ENCODE data around the gene GCGR.

The GCGR gene

DNA sequence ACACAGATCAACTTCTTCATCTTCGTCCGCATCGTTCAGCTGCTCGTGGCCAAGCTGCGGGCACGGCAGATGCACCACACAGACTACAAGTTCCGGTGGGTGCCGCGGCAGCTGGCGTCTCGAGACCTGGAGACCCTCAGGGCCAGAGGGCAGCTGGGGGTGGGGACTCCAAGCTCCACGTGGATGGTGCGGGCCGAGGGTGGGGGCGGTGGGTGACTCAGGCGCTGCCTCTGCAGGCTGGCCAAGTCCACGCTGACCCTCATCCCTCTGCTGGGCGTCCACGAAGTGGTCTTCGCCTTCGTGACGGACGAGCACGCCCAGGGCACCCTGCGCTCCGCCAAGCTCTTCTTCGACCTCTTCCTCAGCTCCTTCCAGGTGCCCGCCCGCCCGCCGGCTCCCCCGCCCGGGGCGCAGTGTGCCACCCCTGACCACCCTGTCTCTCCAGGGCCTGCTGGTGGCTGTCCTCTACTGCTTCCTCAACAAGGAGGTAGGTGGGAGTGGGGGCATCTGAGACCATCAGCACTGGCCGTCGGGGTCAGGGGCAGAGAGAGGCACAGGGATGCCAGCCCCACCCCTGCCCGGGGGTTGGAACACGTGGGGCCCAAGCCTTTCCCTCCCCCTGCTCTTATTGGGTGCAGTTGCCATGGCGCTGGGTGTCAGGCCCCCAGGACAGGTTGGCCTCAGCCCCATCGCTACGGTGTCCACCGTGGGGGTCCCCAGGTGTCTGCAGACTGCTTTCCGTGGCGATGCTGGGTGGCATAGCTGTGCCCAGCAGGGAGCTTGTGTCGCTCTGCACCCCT, 8.8 kb downstream of the GCGR start:
- no peak for DNase-seq

DNA sequence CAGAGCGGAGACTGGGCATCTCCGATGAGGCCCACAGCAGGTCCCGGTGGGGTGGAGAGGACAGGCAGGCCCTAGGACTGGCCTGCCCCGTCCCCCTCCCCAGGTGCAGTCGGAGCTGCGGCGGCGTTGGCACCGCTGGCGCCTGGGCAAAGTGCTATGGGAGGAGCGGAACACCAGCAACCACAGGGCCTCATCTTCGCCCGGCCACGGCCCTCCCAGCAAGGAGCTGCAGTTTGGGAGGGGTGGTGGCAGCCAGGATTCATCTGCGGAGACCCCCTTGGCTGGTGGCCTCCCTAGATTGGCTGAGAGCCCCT, 9.4 kb downstream of the GCGR start:
- DNase-seq, result no peak

DNA sequence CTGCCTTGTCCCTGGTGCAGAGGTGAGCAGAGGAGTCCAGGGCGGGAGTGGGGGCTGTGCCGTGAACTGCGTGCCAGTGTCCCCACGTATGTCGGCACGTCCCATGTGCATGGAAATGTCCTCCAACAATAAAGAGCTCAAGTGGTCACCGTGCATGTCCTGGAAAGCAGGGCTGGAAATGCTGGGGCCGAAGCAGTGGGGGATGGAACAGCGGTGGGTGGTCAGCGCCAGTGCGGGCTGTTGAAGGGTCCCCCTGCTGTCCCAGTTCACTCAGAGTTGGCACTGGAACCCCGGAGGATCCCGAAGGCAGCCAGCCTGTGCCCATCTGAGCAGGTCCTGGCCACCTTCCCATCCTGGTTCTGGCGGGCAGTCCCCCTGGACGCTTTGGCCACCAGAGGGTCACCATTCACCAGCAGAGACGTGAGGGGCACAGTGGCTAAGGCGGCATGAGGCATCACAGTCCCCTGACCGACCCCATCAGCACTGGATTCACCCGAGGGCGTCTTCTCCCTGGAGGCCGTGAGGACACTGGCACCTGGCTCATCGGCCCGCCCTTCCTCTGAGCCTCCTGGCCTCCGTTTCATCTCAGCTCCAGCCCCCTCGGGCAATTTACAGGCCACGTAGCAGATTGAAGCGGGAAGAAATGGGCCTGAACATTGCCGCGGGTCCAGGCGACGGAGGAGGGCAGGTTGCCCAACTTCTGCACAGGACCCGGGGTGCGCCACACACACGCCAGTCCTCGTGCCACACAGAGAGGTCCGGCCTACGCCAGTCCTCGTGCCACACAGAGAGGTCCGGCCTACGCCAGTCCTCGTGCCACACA, 10.1 kb downstream of the GCGR start:
- no peak for DNase-seq

DNA sequence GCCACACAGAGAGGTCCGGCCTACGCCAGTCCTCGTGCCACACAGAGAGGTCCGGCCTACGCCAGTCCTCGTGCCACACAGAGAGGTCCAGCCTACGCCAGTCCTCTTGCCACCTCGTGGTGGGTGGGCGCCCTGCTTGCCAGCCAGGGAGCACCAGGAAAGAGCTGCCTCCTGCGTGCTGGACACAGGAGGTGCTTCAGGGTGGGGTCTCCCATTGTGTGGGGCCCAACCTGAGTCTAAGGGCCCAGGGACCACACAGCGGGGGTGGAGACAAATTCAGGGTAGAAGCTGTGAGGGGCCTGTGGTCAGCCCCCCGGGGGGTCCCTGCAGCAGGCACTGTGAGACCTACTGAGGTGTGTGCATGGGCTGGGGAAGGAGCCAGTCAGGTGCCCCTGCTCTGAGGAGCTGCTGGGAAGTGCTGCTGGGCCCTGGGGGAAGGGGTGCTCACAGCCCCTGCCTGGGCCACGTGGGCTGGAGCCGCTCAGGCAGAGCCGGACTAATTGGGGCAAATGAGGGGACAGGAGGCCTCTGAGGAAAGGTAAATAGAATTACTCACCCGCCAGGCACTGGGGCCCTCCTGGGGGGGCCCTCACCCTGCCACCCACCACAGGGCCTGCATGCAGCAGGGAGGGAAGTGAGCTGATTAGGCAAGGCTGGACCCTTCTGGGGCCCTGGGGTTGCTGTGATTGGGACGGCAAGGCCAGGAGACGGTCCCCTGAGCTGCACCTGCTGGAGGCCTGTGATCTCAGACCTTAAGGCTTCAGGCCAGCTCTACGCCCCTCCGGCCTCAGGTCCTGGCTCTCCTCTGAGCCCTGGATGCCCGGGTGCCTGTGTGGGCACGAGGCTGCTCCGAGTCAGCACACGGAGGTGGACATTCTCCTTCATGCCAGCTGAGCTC, 11.0 kb downstream of the GCGR start:
- DNase-seq, result peak; percentile 78 to 91

DNA sequence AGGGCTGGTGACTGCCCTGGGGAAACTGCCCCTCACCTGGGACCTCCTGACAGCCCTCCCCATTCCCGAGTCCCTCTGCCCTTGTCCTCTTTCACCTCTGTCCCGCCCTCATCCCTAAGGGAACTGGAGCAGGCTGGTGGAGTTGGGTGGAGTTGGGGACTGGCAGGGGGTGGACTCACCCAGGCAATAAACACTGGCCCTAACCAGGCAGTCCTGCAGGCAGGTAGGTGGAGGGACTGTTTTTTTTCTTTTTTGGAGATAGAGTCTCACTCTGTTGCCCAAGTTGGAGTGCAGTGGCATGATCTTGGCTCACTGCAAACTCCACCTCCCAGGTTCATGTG, 11.7 kb downstream of the GCGR start:
- DNase-seq, result no peak

DNA sequence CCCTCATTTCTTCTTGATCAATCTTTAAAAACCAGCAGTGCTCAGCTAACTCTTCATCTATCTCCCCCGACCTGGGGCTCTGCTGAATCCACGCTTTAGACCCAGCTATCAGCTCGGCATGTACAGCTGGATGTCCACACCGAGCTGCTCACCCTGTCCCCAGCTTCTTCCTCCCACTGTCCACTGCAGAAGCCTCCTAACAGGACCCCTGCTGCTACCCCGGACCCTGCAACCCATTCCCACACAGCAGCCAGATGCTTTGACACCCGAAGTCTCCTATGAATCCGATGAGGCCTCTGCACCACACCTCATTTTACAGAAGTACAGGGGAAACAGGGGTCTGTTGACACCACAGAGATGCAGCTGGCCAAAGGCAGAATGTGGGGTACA, 13.8 kb downstream of the GCGR start:
- no peak for DNase-seq

DNA sequence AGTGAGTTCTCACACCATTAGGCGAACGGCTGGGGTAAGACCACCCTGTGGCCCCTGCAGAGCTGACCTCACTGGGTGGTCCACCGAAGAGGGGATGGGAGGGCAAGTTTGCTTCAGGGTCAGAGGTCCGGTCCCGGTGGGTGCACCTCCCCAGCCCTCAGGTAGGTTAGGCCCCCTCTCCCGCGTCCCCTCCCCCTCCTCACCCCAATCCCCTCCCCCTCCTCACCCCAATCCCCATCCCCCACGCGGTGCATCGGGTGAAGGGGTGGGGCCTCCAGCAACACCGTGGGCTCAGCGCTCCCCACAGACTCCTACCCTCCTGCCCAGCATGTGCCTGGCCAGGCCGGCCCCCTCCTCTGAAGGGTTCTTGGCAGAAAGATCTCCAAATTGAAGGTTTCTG, 15.8 kb downstream of the GCGR start:
- DNase-seq, result no peak

DNA sequence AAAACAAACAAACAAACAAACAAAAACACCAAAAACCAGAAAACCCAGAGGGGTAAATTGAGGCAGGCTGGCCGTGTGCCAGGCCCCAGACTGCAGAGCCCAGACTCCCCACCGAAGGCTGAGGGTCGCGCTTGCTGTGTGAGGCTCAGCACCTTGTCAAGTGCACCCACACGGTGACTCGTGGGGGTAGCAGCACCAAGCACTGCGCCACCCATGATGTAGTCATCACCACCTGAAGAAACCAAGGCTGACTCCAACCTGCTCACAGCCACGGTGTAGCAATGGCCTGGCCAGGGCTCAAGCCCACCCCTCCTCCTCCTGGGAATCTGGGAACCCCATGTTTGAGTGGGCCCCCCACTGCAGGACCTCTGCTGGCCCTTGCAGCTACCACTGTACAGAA, 17.2 kb downstream of the GCGR start:
- DNase-seq, result no peak

DNA sequence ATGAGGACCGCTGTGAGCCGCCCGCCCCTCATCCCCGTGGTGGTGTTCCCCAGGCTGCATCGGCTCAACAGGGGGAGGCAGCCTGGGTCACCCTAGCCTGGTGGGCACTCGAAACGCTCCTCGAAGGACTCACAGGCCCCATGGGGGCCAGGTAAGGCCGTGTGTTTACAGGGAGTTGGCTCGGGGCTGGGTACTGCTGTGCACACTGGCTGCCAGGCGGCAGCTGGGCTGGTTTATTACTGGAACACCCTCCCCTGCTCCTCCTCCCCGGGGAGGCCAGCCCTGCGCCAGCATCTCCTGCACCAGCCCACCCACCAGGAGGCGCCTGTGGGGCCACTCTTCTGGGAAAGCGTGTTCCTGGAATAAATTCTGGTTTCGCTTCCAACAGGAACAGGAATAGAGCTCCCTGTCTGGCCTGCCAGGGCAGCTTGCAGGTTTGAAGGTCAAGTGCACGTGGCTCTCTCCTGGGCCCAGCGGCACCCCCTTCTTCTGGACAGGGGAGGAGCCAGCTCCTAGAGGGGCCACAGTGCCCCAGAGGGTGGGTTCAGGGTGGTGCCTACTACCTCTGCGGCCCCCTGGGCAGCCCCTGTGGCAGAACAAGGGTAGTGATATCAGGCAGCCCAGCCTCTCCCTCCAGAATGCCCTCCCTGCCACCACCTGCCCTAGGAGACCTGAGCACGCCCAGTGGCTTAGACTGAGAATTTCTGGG, 17.8 kb downstream of the GCGR start:
- DNase-seq, result peak; percentile 94 to 97

DNA sequence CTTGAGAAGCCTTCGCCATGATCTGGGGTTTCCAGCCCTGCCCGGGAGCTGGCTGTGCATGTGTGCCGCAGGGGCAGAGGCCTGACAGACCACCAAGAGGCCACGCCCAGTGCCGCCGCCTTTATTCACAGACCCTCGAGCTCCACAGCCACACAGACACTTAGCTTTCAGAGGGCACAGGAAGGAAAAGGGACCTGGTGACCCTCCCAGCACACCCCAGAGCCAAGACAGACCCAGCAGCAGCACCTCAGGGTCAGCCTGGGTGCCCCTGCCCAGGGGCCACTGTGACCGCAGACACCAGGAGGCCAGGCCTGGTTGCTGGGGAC, 18.3 kb downstream of the GCGR start:
- no peak for DNase-seq

DNA sequence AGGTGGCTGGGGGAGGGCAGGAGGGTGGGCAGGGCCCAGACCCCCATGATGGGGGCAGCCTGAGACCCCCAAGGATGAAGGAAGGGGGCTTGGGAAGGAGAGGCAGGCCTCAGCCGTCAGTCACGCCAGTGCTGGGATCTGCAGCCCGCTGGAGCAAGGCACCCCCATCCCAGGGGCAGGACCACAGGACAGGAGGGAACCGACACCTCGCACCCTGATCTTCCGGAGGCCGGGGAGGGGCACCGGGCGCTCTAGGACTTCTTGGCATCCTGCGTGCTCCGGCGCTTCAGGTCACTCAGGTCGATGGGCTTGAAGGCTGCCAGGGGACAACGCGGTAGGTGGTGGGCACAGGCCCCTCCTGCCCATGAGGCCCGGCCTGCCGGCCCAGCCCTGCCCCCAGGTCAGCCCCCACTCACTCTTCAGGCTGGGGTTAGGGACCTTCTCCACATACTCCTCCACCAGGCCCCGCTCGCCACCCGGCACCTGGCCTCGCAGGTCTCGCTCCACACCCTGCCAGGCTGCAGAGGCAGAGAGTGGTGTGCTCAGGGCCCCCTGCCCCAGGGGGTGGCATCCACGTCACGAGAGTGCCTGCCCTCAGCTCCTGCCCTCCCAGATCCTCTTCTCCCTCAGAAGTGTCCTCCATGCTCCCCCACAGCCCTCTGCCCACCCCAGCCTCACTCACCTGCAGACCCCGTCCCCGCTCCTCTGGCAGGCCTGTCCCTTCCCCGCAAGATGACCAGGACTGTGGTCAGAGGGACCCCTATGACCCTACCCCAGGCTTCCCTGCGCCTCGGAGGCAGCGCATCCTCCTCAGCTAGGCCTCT, 19.3 kb downstream of the GCGR start:
- no peak for DNase-seq

DNA sequence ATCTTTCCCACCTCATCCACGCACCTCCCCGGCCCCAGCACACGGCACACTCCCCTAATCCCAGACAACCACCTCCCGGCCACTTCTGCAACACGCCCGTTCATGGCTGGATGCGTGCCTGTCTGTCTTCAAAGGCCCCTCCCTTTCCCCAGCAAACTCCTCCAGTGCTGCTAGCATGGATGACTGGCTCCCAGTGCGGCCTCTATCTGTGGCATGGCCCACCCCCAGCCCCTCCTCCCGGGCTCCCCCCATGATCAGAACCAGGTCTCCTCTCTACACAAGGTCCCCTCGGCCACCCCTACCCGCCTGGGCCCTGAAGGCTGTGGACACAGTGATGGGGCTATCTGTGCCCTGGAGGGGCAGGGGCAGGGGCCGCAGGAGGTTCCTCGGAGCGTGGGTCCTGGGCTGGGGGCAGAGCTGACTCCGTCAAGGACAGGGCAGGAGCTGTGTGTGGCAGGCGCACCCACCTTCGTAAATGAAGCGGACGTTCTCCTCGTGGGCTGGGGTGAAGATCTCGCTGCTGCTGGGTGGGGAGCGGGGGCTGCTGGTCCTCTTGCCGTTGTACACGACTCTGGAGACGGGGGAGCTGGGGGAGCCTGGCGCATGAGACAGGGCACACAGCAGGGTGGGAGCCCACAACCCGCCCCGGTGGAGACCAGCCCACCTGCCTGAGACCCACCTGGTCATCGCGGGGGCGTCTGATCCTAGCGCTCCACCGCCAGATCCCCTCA, 20.0 kb downstream of the GCGR start:
- DNase-seq, result no peak

DNA sequence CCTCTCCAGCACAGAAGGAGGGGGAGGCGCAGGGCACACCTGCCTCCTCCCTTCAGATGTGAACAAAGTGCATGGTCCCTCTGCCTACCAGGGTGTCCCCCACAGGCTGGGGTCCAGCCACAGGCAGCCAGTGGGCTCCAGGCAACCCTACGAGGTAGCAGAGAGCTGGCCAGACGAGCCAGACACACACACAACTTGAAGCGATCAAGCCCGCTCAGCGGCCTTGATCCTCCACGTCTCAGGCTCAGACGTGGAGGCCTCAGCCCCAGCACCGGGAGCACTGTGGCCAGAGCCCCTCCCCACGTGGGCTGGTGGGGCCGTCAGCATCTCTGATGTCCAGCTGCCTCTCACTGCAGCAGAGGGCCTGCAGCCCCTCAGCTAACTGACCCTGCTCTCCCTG, 20.6 kb downstream of the GCGR start:
- no peak for DNase-seq

DNA sequence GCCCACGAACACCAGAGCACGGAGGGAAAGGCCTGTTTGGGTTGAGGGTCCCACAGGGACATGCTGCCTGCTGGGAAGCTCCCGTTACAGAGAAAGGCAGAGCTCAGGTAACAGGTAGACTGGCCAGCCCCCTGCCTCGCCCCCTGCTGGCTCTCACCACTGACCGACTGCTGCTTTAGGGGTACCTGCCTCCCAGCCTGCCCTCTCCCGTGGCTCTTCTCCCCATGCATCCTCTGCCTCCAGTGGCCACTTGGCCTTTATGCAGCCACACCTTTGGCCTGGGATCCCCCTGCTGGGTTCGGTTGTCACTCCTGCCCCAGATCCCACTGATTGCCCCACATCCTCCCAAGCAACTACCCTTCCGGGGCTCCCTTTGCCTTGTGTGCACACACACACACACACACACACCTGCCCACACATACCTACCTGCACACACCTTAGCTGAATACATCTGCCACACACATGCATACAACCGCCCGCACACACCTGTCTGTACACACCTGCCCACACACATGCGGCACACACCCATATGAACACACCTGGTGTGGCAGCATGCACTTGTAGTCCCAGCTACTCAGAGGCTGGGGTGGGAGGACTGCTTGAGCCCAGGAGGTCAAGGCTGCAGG, 22.0 kb downstream of the GCGR start:
- no peak for DNase-seq

DNA sequence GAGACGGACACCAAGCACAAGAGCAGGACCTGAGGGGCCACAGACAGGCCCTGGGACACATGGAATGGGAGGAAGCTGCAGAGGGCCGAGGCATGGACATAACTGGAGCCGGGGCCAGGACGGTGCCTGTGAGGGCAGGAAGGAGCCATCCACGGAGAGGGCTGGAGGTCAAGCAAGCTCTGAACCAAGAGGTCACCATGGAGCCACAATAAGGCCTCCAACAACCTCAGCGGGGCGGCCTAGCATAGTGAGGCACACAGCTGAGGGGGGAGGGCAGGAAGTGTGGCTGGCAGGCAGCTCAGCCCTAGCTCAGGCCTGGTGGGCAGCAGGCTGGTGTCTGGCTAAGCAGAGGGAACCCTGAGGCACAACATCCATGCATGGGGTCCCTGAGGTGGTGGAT, 24.7 kb downstream of the GCGR start:
- DNase-seq, result no peak

DNA sequence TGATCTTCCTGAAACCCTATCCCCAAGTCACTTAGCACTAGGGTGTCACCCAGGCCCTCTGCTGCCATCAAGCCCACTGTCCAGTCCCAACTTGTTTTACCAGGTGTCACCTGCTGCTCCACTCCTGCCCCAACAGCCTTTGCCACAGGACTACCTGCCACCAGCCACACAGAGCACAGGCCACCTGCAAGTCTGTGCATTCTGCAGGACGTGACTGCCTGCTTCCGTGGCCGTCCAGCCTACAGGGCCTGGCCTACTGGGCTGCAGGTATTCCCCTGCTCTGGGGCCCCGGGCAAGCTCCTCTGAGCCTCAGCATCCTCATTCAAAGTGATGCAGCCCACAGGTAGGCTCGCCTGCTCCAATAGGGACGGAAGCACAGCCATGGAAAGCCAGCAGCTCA, 25.9 kb downstream of the GCGR start:
- no peak for DNase-seq

DNA sequence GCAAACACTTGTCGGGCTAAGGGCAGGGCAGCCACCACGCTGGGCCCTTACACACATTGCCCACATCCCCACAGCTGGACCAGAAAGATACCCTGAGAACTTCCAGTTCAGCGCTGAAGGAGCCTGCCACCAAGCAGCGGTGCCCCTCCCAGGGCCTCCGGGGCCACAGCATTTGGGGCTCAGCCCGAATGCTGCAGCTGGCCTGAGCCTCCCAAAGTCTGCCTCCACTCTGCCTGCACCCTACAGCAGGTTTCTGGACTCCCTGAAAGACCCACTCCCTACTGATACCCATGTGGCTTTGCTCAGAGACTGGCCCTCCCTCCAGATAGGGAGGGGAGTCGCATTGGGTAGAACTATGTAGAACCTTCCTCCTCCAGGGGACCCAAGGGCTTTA, 27.6 kb downstream of the GCGR start:
- DNase-seq, result no peak

DNA sequence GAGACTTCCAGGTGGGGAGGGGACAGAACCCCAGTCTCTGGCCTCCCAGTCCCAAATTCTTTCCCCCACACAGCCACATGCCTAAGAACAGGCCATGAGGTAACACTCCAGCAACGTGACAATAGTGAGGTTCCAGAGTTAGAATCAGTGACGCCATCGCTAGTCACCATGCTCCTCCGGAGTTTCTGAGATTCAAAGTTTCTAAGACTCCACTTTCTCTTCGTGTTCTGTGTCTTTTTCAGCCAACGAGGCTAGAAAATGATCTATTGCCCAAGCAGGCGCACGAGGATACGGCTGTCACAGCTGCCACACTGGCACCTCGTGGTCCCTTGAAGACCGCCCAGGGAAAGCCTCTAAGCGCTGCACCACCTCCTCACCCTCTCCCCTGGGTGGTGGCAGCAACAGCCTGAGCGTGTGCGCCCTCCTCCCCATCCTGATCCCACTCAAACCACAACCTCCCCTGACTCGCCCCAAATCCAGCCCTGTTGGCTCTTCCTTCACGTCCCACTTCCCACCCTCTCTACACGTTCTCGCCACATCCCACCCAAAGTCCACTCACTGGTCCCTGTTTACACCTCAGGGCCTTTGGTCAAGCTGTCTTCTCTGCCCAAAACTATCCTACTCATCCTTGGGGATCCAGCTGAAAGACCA, 28.1 kb downstream of the GCGR start:
- DNase-seq, result peak in 1 of 2 experiments; percentile 53

DNA sequence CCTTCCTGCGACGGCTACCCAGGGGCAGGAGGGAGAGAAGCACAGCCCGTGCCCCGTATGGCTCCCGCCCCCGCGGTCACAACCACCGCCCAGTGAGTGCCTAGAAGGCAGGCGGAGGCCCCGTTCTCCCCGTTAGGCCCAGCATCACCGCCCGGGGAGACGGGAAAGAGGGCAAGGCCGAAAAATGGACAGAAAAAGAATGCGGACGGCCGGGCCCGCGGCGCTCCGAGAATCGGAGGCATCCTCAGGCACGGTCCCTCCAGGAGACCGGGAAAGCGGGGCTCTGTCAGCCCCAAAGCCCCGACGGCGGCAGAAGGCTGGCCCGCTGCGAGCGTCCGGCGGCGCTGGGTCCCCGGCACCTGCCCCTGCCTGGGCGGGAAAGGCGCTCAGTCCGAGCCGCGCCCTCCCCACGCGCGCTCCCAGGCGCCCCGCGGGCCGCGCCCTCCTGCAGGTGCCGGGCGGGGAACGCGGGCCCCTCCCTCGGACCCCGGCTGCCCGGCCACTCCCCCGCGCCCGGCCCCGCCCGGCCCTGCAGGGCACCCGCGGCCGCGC, 28.7 kb downstream of the GCGR start:
- DNase-seq, result no peak
